H1 (cell line): ENCODE measurements around the gene RHOBTB3. TPM values are rescaled to one million over a fixed set of nuclear protein-coding genes. Genes with fewer than 3 reads are reported as not detected.

Experiments used
- CTCF ChIA-PET: fragments of 300-600 bp; sonication (Branson Sonifier 250); formaldehyde crosslinking; loops from one replicate; lab custom pipeline; 2021; ENCODE audit not compliant: partially characterized antibody; lab: Charles Lee
- POLR2A ChIA-PET: fragments of 300-600 bp; sonication (Branson Sonifier 250); formaldehyde crosslinking; loops from one replicate; lab custom pipeline; 2021; ENCODE audit warnings: inconsistent platforms; ENCODE audit not compliant: partially characterized antibody; lab: Charles Lee
- DNase-seq, 2 experiments: peaks; one replicate each; pipeline versions ENCODE4 v3.0.0 to v3.0.0-alpha.2; 2010 to 2022; ENCODE audit warnings: low spot score in 2 of 2, low read depth in 1 of 2, mixed read lengths in 1 of 2
- FAIRE-seq: peaks from 2 replicates; lab custom pipeline; 2011; peaks lifted over from hg19 to GRCh38; lab: Jason Lieb, UNC
- H2AFZ ChIP-seq: 2 replicates; pipeline ENCODE4 v1.8.1; 2012; ENCODE audit warnings: low read length, inconsistent platforms
- H2AK5ac ChIP-seq: 2 replicates; pipeline ENCODE4 v1.6.1; 2013; ENCODE audit warnings: low read depth, low read length
- H2BK120ac ChIP-seq: replicated peaks from 2 replicates; pipeline ENCODE3; 2013; ENCODE audit warnings: low read depth, low read length, inconsistent platforms
- H2BK12ac ChIP-seq: 2 replicates; pipeline ENCODE4 v1.6.1; 2013; ENCODE audit warnings: low read depth, low read length
- H2BK15ac ChIP-seq: 2 replicates; pipeline ENCODE4 v1.6.1; 2013; ENCODE audit warnings: low read length
- H2BK20ac ChIP-seq: 2 replicates; pipeline ENCODE4 v1.6.1; 2013; ENCODE audit warnings: low read length
- H2BK5ac ChIP-seq: 2 replicates; pipeline ENCODE4 v1.6.1; 2013; ENCODE audit warnings: low read depth, low read length
- H3K14ac ChIP-seq: 2 replicates; pipeline ENCODE4 v1.6.1; 2013; ENCODE audit warnings: inconsistent platforms; ENCODE audit not compliant: insufficient read length
- H3K18ac ChIP-seq: 2 replicates; pipeline ENCODE4 v1.6.1; 2013; ENCODE audit warnings: low read length; ENCODE audit errors: extremely low read depth
- H3K23ac ChIP-seq: 2 replicates; pipeline ENCODE4 v1.6.1; 2013; ENCODE audit warnings: inconsistent platforms; ENCODE audit not compliant: insufficient read length
- H3K23me2 ChIP-seq: 2 replicates; pipeline ENCODE4 v1.6.1; 2013; ENCODE audit warnings: low read depth, low read length
- H3K27ac ChIP-seq: 2 replicates; pipeline ENCODE4 v1.6.1; 2011; ENCODE audit warnings: low read depth, low read length, inconsistent platforms
- H3K27me3 ChIP-seq, 4 experiments: replicated peaks in 1 of 4; 1 replicate in 1 of 4; 2 replicates in 3 of 4; pipeline versions ENCODE4 v1.6.1 to v1.8.1; 2011 to 2013; ENCODE audit warnings: low read length in 3 of 4, mild to moderate bottlenecking in 3 of 4, inconsistent platforms in 2 of 4, mixed read lengths in 2 of 4, moderate library complexity in 1 of 4; ENCODE audit not compliant: control insufficient read depth in 3 of 4, insufficient read depth in 3 of 4; ENCODE audit errors: extremely low read depth in 1 of 4
- H3K36me3 ChIP-seq, 4 experiments: 2 replicates each; pipeline versions ENCODE4 v1.6.1 to v1.8.1; 2011 to 2013; ENCODE audit warnings: mild to moderate bottlenecking in 4 of 4, low read length in 3 of 4, moderate library complexity in 2 of 4, control low read depth in 1 of 4, inconsistent platforms in 1 of 4; ENCODE audit not compliant: insufficient read depth in 4 of 4, control insufficient read depth in 2 of 4
- H3K4ac ChIP-seq: replicated peaks from 2 replicates; pipeline ENCODE3; 2013; ENCODE audit warnings: low read length, low read depth, mixed read lengths, inconsistent platforms; ENCODE audit not compliant: insufficient read length
- H3K4me1 ChIP-seq, 4 experiments: replicated peaks in 1 of 4; 1 replicate in 1 of 4; 2 replicates in 3 of 4; pipeline versions ENCODE4 v1.6.1 to v1.8.1; 2011 to 2013; ENCODE audit warnings: low read length in 3 of 4, inconsistent platforms in 2 of 4, mixed read lengths in 1 of 4; ENCODE audit not compliant: insufficient read depth in 4 of 4, control insufficient read depth in 3 of 4
- H3K4me2 ChIP-seq, 2 experiments: 2 replicates each; pipeline versions ENCODE4 v1.6.1 to v1.8.1; 2011 to 2013; ENCODE audit warnings: low read depth in 2 of 2, low read length in 2 of 2, control low read depth in 1 of 2, inconsistent platforms in 1 of 2, mild to moderate bottlenecking in 1 of 2; ENCODE audit not compliant: insufficient read depth in 1 of 2
- H3K4me3 ChIP-seq, 4 experiments: fragments of 200-600, 300-600 bp in 1 of 4; sonication (generic), shearing (Covaris generic), sonication (Bioruptor Twin) in 1 of 4; 2 replicates each; pipeline versions ENCODE4 v1.5.1 to v1.8.1; 2011 to 2016; ENCODE audit warnings: low read length in 4 of 4, low read depth in 3 of 4, control low read depth in 2 of 4, inconsistent platforms in 2 of 4, mild to moderate bottlenecking in 2 of 4, mixed read lengths in 1 of 4, moderate library complexity in 1 of 4; ENCODE audit not compliant: insufficient read depth in 2 of 4; ENCODE audit errors: extremely low read depth in 1 of 4
- H3K56ac ChIP-seq: replicated peaks from 2 replicates; pipeline ENCODE3; 2013; ENCODE audit warnings: low read depth, mild to moderate bottlenecking, mixed read lengths, low read length, inconsistent platforms; ENCODE audit not compliant: insufficient read length
- H3K79me1 ChIP-seq: 2 replicates; pipeline ENCODE4 v1.6.1; 2013; ENCODE audit warnings: low read depth, low read length, control low read depth
- H3K79me2 ChIP-seq, 2 experiments: 2 replicates each; pipeline versions ENCODE4 v1.6.1 to v1.8.1; 2012 to 2013; ENCODE audit warnings: low read length in 2 of 2, mild to moderate bottlenecking in 2 of 2, inconsistent platforms in 1 of 2; ENCODE audit not compliant: insufficient read depth in 2 of 2, control insufficient read depth in 1 of 2
- H3K9ac ChIP-seq, 4 experiments: replicated peaks in 1 of 4; 1 replicate in 1 of 4; 2 replicates in 3 of 4; pipeline versions ENCODE4 v1.6.1 to v1.8.1; 2011 to 2013; ENCODE audit warnings: low read depth in 3 of 4, low read length in 3 of 4, control low read depth in 2 of 4, mild to moderate bottlenecking in 2 of 4, moderate library complexity in 2 of 4, inconsistent platforms in 1 of 4; ENCODE audit errors: extremely low read depth in 1 of 4
- H3K9me3 ChIP-seq, 2 experiments: 2 replicates each; pipeline versions ENCODE4 v1.6.1 to v1.8.1; 2012 to 2013; ENCODE audit warnings: mild to moderate bottlenecking in 2 of 2, moderate library complexity in 2 of 2, control low read depth in 1 of 2, inconsistent platforms in 1 of 2, low read depth in 1 of 2, low read length in 1 of 2, mixed read lengths in 1 of 2; ENCODE audit not compliant: insufficient read depth in 2 of 2
- H4K20me1 ChIP-seq, 2 experiments: replicated peaks in 1 of 2; 2 replicates each; pipeline versions ENCODE3 to v1.8.1; 2011 to 2013; ENCODE audit warnings: inconsistent platforms in 2 of 2, low read length in 2 of 2, mild to moderate bottlenecking in 1 of 2; ENCODE audit not compliant: insufficient read depth in 2 of 2, control insufficient read depth in 1 of 2
- H4K5ac ChIP-seq: 2 replicates; pipeline ENCODE4 v1.6.1; 2013; ENCODE audit warnings: low read length, low read depth, mixed read lengths, inconsistent platforms; ENCODE audit not compliant: insufficient read length
- H4K8ac ChIP-seq: 2 replicates; pipeline ENCODE4 v1.8.0; 2013; ENCODE audit warnings: mild to moderate bottlenecking, moderate library complexity, low read length, inconsistent platforms; ENCODE audit not compliant: insufficient read depth; ENCODE audit errors: extremely low read depth
- H4K91ac ChIP-seq: replicated peaks from 2 replicates; pipeline ENCODE3; 2013; ENCODE audit warnings: low read length, mixed read lengths, inconsistent platforms; ENCODE audit not compliant: insufficient read length
- CREB1 ChIP-seq: IDR thresholded peaks from 2 replicates; pipeline ENCODE4 v1.6.1; 2012; ENCODE audit warnings: inconsistent platforms
- MAFK ChIP-seq: IDR thresholded peaks from 2 replicates; pipeline ENCODE4 v1.6.1; 2012; ENCODE audit warnings: low read depth, mild to moderate bottlenecking, improper control_type of control experiment, low read length
- WGBS, 2 experiments: shearing (Covaris generic) in 1 of 2; methylation state at CpG; one replicate each; pipeline versions ENCODE4 v1.1.6 to v1.1.7; 2013 to 2015; ENCODE audit warnings: low lambda C conversion rate in 2 of 2, mixed read lengths in 2 of 2, inconsistent platforms in 1 of 2, low coverage in 1 of 2, missing lambda C conversion rate in 1 of 2; ENCODE audit not compliant: insufficient replicate concordance in 2 of 2, insufficient coverage in 1 of 2, insufficient read length in 1 of 2; ENCODE audit errors: extremely low coverage in 1 of 2, missing lambda C conversion rate in 1 of 2; 5-methylcytosine and 5-hydroxymethylcytosine counted together
- polyA plus RNA-seq, 7 experiments: library from polyadenylated mRNA; depleted of rRNA in 3 of 7; stranded (reverse) in 5 of 7; unstranded in 2 of 7; fragments of >200 nt in 5 of 7; fragments of 200-250 nt in 2 of 7; gene quantifications; 1 replicate in 5 of 7; 2 replicates in 1 of 7; 4 replicates in 1 of 7; pipeline versions ENCODE4 v1.2.1 to v1.2.3, GENCODE V29; 2011 to 2013; ENCODE audit warnings: missing spikeins in 2 of 7, mixed read lengths in 2 of 7
- total RNA-seq: library from RNA; stranded (reverse); fragmentation: NEBNext Ultra II Directional; extraction: Animal tissue kit (Norgen Biotek cat#: 25700); gene quantifications from 2 replicates; pipeline ENCODE4 v1.2.1, GENCODE V29; 2021

Gene RHOBTB3
- total and polyA plus RNA-seq, 2 of the 8 experiments (the other 6 are each of a cell fraction or from before 2014, with no cell fraction given), result 8.2 to 17.5 TPM

- Histone ChIP-seq H4K91ac (no peak overlapping the region), H2BK120ac (no peak overlapping the region), H3K27ac (no peak overlapping the region), H2BK5ac (no peak overlapping the region), H3K23me2 (no peaks in the 10 kb centered on the region), H3K79me2 (no peaks in the 10 kb centered on the region), H3K36me3 (no peaks in the 10 kb centered on the region), H2AK5ac (no peak overlapping the region), H3K14ac (no peak overlapping the region), H3K27me3 (peaks cover 0 to 1% (median 0%) of the 10 kb centered on the region in 4 experiments; a peak in 1 of 7 replicates), H3K56ac (no peak overlapping the region), H3K4me1 (no peaks in the 10 kb centered on the region), H3K18ac (no peak overlapping the region), H4K8ac (no peak overlapping the region), H3K23ac (no peak overlapping the region), H3K79me1 (no peaks in the 10 kb centered on the region), H2AFZ (no peak overlapping the region), H3K4me2 (no peak overlapping the region), H3K4me3 (no peak overlapping the region), H2BK20ac (no peak overlapping the region), H3K9ac (no peak overlapping the region), H3K9me3 (no peaks in the 10 kb centered on the region), H2BK12ac (no peak overlapping the region), H4K5ac (no peak overlapping the region), H2BK15ac (no peak overlapping the region), H3K4ac (no peak overlapping the region), H4K20me1 (no peaks in the 10 kb centered on the region)
- ChIA-PET POLR2A (no interaction called here), CTCF (interaction anchor here (0.9 to 3.5 kb wide), 4 partner anchors 8 to 184 kb away, joined by 3 to 17 read pairs (median 4); no protein-coding TSS in a partner anchor)
- FAIRE-seq, result no peak
- DNase-seq, result no peak
- 77% methylated on average over 3 of the region's 3 CpGs; no CpG with 5 or more reads in 1 of the 2 experiments for WGBS, 2 experiments
- TF ChIP-seq CREB1, result no peak
- TF ChIP-seq MAFK, result peak; percentile 56
These were observed 42.4 kb downstream of the RHOBTB3 start for GRCh38 chr5:95773335-95774059.
